Ectodermal cell (in vitro differentiated cells): ENCODE data around the gene GPR17.

Experiments
- H3K27ac ChIP-seq: 2 replicates; pipeline ENCODE4 v1.7.0; 2013; ENCODE audit warnings: mild to moderate bottlenecking, low read depth, low read length; ENCODE audit not compliant: insufficient read depth, poor library complexity, severe bottlenecking
- H3K27me3 ChIP-seq: 2 replicates; pipeline ENCODE4 v1.7.0; 2013; ENCODE audit warnings: mild to moderate bottlenecking, low read length; ENCODE audit not compliant: insufficient read depth, control insufficient read depth, poor library complexity, severe bottlenecking
- H3K36me3 ChIP-seq: one replicate; pipeline ENCODE4 v1.7.0; 2013; ENCODE audit warnings: low read length; ENCODE audit not compliant: control insufficient read depth, insufficient read depth
- H3K4me1 ChIP-seq: one replicate; pipeline ENCODE4 v1.7.0; 2013; ENCODE audit warnings: low read length; ENCODE audit not compliant: control insufficient read depth, insufficient read depth
- H3K4me3 ChIP-seq: 2 replicates; pipeline ENCODE4 v1.7.0; 2013; ENCODE audit warnings: low read depth, low read length, control low read depth; ENCODE audit not compliant: insufficient read depth
- H3K9me3 ChIP-seq: 2 replicates; pipeline ENCODE4 v1.7.0; 2013; ENCODE audit warnings: mild to moderate bottlenecking, low read length, moderate library complexity; ENCODE audit not compliant: control insufficient read depth
- WGBS, 2 experiments: methylation state at CpG; one replicate each; pipeline ENCODE4 v1.1.7; 2013; ENCODE audit warnings: missing lambda C conversion rate in 2 of 2; 5-methylcytosine and 5-hydroxymethylcytosine counted together

Gene GPR17

DNA sequence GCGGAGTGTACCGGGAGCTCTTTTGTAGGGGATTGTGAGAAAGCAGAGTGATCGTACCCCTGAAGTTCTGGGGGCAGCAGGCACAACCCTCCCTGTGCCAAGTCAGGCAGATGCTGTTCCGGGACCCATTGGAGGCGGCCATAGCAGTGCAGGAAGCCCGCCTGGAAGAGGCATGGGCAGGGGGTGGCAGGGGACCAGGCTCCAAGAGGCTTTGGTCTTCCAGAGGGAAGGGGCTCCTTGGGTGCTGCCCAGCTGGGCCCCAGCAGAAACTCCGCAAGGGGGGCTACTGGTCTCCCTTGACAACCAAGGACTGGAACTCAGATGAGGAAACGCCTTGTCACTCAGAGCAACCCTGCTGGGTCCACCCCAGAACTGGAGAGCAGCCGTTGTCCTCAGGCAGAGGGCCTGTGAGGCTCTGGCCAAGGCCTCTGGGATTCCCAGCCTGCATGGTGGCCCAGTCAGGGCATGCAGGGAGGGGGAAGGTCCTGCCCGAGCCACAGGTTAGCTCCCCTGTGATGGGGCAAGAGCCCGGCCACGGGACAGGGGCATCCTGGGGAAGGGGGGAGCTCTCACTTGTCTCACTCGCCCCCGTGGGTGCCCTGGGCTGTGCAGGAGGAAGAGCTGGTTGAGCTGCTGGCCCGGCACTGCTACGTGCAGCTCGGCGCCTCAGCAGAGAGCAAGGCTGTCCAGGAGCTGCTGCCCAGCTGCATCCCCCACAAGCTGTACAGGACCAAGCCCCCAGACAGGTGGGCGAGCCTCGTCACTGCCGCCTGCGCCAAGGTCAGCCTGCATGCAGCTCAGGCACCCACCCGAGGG lies 21.0 kb upstream of the GPR17 start:
- no peak overlapping the region for H3K4me3 ChIP-seq
- no peaks in the 10 kb centered on the region for H3K9me3 ChIP-seq
- no peaks in the 10 kb centered on the region for H3K4me1 ChIP-seq
- no peak overlapping the region for H3K27ac ChIP-seq
- no peaks in the 10 kb centered on the region for H3K27me3 ChIP-seq
- 91 to 92% methylated on average over 23 of the region's 23 CpGs for WGBS, 2 experiments
- H3K36me3 ChIP-seq = no peaks in the 10 kb centered on the region

DNA sequence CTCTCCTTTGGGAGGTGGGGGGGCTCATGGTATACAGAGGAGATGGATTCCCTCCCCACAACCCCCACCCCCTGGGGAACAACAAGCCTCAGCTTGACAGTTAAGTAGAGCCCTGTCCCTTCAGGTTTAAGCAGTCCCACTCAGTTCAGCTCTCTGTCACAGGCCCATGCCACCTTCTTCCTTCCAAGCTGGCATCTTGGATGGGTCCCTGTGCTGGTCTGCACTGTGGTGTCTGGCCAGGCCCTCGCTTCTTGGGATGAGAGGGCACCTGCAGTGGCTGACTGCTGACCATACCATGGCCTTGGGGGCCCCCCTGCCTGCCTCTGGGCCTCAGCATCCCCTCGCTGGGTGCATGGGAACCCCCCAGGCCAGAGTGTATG lies 20.4 kb upstream of the GPR17 start:
- H3K4me3 ChIP-seq = no peak overlapping the region
- no peaks in the 10 kb centered on the region for H3K27me3 ChIP-seq
- no peaks in the 10 kb centered on the region for H3K9me3 ChIP-seq
- H3K4me1 ChIP-seq = no peaks in the 10 kb centered on the region
- H3K27ac ChIP-seq = no peak overlapping the region
- 88 to 95% methylated on average over 2 of the region's 2 CpGs for WGBS, 2 experiments
- no peaks in the 10 kb centered on the region for H3K36me3 ChIP-seq

DNA sequence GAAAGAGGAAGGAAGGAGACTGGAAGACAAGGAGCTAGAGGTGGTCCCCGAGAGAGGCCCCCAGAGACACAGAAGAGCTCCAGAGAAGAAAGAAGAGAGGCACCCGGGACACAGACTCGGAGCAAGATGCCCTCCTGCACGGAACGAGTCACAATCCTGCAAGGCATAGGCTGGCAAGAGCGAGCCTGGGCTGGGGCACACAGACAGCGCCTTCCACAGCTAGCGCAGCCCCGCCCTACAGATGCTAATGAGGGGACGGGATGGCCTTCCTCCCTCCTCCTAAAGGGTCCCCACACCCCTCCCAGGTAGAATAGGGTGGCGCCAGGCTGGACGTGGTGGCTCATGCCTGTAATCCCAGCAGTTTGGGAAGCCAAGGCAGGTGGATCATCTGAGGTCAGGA lies 19.8 kb upstream of the GPR17 start:
- H3K4me3 ChIP-seq = no peak overlapping the region
- 81 to 82% methylated on average over 12 of the region's 12 CpGs for WGBS, 2 experiments

DNA sequence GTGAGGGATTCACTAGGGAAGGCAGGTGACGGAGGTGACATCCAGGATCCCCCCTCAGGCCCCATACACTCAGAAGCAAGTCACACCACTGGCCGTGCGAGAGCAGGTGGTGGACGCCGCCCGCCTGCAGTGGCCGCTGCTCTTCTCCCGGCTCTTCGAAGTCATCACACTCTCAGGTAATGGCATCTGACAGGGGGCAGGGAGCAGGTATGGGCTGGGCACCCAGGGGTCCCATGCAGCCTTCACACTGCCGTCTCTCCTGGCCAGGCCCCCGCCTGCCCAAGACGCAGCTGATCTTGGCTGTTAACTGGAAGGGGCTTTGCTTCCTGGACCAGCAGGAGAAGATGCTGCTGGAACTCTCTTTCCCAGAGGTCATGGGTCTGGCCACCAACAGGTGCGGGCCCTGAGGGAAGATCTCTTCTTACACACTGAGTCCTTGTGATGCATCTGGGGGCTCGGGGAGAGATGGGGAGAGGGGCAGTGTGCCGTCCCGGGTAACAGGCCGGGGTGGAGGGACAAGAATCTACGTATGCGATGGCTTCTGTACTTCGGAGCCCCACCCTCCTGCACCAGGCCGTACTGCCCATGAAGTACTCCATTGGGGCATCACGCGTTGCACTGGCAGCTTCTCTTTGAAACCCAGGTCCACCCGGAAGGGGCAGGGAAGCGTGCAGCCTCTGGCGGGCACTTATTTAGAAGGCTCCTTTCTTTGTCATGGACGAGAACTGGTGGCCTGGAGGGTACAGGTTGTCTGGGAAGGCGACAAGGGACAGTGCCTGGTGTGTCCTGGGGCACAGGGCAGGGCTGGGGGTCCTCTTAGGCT lies 18.8 kb upstream of the GPR17 start:
- Histone ChIP-seq H3K4me3 (no peak overlapping the region), H3K36me3 (no peaks in the 10 kb centered on the region), H3K27me3 (no peaks in the 10 kb centered on the region), H3K4me1 (no peaks in the 10 kb centered on the region), H3K27ac (no peak overlapping the region), H3K9me3 (no peaks in the 10 kb centered on the region)
- WGBS, 2 experiments = 92 to 95% methylated on average over 28 of the region's 28 CpGs

More for the DNA sequence above, 19.8 kb upstream of the GPR17 start:
- Histone ChIP-seq H3K27ac (no peak overlapping the region), H3K4me1 (no peaks in the 10 kb centered on the region), H3K36me3 (no peaks in the 10 kb centered on the region), H3K9me3 (no peaks in the 10 kb centered on the region), H3K27me3 (no peaks in the 10 kb centered on the region)

DNA sequence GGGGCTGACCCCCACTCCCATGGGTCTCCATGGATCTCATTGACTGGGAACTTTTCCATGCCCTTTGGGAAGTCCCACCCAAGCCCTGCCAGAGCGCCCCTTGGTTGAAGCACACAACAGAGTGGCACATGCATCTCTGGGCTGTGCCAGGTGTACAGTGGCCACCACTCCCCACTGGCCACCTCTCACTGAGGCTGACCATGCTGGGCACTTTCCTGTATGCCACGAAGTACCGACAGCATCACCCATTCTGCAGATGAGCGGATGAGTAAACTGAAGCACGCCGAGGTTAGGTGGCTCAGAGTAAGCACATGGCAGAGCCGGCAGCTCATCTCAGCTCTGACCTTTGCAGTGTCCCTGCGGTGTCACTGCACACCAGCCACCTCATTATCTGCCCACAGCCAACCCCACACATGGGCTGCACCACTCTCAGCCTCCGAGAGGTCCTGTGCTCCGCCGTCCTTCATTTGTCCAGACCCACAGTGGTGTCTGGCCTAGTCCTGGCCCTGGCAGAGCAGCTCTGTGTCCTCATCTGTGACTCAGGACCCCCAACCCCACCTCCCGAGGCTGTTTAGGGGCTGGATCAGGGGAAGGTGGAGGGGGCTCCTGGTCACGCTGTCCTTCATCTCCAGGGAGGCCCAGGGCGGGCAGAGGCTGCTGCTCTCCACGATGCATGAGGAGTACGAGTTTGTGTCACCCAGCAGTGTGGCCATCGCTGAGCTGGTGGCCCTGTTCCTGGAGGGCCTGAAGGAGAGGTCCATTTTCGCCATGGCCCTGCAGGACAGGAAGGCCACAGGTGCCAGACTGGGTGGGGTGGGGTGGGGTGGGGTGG lies 18.0 kb upstream of the GPR17 start:
- H3K36me3 ChIP-seq = no peaks in the 10 kb centered on the region
- no peak overlapping the region for H3K4me3 ChIP-seq
- 94 to 95% methylated on average over 18 of the region's 18 CpGs for WGBS, 2 experiments
- H3K27ac ChIP-seq = no peak overlapping the region
- H3K27me3 ChIP-seq = no peaks in the 10 kb centered on the region
- no peaks in the 10 kb centered on the region for H3K4me1 ChIP-seq
- no peaks in the 10 kb centered on the region for H3K9me3 ChIP-seq

DNA sequence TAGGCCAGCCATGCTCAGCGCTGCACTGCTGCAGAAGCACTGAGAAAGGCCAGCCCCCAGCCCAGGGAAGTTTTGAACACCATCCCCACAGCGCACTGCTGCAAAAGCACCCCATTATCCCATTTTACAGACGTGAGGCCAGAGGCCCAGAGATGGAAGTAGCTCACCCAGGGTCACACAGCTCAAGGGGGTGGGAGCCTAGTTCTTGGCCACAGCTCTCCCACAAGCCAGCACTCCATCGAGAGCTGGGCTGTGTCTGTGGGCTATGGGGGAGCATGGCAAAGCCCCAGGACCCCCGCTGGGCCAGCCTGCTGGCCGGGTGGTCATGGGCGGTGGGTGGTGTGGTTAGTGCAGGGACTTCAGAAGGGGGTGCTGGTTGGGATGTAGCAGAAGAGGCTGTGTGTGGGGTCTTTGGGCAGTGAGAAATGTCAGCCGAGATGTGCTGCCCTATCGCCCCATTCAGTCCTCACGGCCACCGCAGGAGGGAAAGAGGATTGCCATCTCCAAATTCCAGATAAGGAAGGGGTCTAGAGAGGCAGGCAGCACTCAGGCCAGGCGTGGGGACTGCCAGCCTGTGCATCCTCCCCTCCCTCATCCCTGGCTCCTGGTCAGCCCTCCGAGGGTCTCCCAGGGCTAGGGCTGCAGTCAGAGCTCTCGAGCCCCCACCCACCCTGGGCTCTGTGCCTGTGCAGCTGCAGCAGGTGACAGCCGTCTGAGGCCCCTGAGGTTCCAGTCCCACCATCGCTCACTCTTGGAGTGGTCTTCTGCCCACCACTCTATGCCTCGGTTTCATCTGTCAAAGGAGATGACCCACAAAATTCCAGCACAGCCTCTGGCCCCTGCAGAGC lies 17.0 kb upstream of the GPR17 start:
- Histone ChIP-seq H3K27me3 (no peaks in the 10 kb centered on the region), H3K4me3 (no peak overlapping the region), H3K4me1 (no peaks in the 10 kb centered on the region), H3K27ac (no peak overlapping the region), H3K9me3 (no peaks in the 10 kb centered on the region), H3K36me3 (no peaks in the 10 kb centered on the region)
- 89% methylated on average over 17 of the region's 17 CpGs for WGBS, 2 experiments

DNA sequence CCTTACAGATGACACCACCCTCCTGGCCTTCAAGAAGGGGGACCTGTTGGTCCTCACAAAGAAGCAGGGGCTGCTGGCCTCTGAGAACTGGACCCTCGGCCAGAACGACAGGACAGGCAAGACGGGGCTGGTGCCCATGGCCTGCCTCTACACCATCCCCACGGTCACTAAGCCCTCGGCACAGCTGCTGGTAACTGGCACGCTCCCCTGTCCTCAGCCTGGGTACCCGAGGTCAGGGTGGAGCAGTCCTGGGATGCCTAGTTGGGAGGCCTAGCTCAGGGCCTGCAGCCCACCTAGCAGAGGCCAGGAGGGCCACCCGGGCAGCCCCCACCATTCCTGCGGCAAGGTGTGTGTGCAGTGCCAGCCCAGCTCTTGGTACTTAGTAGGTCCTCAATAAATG lies 16.3 kb upstream of the GPR17 start:
- Histone ChIP-seq H3K36me3 (no peaks in the 10 kb centered on the region), H3K27me3 (no peaks in the 10 kb centered on the region), H3K27ac (no peak overlapping the region), H3K4me3 (no peak overlapping the region), H3K9me3 (no peaks in the 10 kb centered on the region), H3K4me1 (no peaks in the 10 kb centered on the region)
- WGBS, 2 experiments = 90 to 91% methylated on average over 9 of the region's 9 CpGs

DNA sequence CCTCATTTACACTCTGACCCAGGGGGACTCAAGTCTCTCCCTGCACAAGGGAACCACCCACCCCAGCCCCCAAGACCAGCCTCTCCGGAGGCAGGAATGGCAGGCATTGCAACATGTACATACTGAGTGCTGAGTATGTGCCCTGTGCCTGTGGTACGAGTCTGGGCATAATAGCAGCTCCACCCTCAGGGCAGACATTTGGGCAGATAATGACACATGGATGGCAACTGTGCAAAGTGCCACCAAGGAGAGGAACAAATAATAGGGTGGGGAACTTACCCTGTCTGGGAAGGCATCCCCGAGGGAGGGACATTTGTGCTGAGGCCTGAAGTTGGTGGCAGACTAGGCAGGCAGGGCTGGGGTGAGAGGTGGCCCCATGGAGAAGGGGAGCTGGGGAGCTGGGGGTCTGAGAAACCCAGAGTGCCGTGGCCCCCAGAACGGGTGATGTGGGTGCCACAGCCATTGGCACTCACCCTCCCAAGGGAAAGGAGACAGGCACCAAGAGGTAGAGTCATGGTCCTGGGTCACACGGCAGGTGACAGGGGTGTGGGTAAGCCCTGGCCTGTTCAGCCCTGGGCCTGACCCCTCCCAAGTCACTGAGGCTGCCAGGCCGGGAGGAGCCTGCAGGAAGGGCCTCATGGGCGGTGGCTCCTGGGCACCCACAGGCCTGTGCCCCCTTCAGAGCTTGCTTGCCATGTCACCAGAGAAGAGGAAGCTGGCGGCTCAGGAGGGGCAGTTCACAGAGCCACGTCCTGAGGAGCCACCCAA lies 15.7 kb upstream of the GPR17 start:
- WGBS, 2 experiments = 92% methylated on average over 10 of the region's 10 CpGs
- no peaks in the 10 kb centered on the region for H3K9me3 ChIP-seq
- H3K4me1 ChIP-seq = no peaks in the 10 kb centered on the region
- H3K4me3 ChIP-seq = no peak overlapping the region
- H3K36me3 ChIP-seq = no peaks in the 10 kb centered on the region
- no peak overlapping the region for H3K27ac ChIP-seq
- no peaks in the 10 kb centered on the region for H3K27me3 ChIP-seq
